Fibroblast of pulmonary artery (primary cell): ENCODE measurements around the gene SELP.

Source experiments
- DNase-seq: peaks from one replicate; pipeline ENCODE4 v3.0.0-alpha.2; 2010; ENCODE audit warnings: low read depth
- H3K4me3 ChIP-seq: replicated peaks from 2 replicates; pipeline ENCODE4 v1.5.1; 2011; ENCODE audit warnings: low read depth, mild to moderate bottlenecking, control low read depth, low read length, moderate library complexity
- CTCF ChIP-seq: IDR thresholded peaks from 2 replicates; pipeline ENCODE4 v1.5.1; 2011; ENCODE audit warnings: mild to moderate bottlenecking, control low read depth, low read length, inconsistent platforms; ENCODE audit errors: missing control alignments

Gene SELP

GRCh38 chr1:169546087-169546995 lies 83.6 kb downstream of the SELP start:
- H3K4me3 ChIP-seq = no peak overlapping the region
- peak; percentile 85 for TF ChIP-seq CTCF
- peak; percentile 89 for DNase-seq

DNA sequence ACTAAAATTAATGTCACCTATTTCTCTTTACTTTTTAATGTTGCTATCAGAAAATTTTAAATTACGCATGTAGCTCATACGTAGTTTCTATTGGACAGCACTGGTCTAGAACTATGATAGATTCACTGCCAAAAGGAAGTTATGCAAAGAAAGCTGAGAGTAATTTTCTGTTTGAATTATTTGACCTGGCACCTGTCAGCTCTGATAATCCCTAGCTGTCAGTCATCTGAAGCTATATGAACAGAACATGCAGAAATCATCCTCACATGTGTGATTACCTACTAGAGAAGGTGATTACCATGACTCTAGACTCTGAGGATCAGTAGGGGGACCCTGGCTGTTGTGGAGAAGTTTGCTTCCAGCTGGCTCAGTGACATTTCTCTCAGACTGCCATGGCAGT lies 84.5 kb downstream of the SELP start:
- no peak overlapping the region for H3K4me3 ChIP-seq
- TF ChIP-seq CTCF = no peak
- DNase-seq = no peak

DNA sequence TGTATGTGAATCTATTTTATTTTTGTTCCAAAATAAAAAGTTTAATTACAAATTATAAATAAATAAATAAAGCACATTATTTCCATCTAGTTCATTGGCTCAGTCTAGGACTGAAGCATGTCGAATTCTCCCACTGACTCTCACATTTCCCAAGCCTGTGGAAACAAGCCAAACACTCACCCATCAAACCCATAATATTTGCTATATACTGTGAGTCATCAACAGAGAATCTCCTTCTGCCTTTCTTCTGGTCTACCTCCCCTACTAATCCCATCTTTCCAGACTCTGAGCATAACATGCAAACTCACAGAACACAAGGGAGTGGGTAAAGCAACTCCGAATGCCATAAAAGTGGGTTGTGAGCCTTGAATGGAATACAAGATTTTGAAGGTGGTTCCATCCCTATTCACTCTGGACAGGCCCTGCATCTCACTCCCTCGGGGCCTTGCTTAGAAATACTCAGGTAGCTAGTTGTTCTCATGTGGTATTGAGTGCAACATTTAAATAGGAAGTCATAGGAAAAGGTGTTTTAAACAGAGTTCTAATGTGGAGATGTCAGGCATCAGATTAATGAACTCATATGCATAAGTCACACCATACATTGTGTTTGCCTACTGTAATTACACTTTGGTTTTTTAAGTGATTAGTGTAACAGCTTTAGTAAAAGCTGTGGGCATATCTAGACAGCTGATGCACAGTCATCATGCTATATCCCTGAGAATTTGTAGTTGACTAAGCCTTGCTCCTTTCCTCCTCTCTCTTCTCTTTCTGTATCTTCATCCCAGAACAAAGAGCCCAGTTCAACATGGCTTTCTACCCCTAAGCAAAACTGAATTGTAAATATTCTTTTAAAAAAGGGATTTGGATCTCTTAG lies 90.7 kb downstream of the SELP start:
- no peak for TF ChIP-seq CTCF
- H3K4me3 ChIP-seq = no peak overlapping the region
- DNase-seq = peak; percentile 91
